Measurements from ENCODE around the gene DNAJC22.

- TF ChIP-seq POLR2A (IDR thresholded peaks at IDR 0.05), result no peak
- TF ChIP-seq CTCF (IDR thresholded peaks at IDR 0.05), result peak; percentile 61 to 86 (median 69)
Observed at GRCh38 chr12:49342066-49342913, 4.4 kb upstream of the DNAJC22 start.
